ENCODE data around the gene PCSK6.
"Not testable (repeated sequence)": the region's sequence is repeated elsewhere in the genome, so short reads cannot be mapped to it uniquely, and the experiment has no call there.

The PCSK6 gene

DNA sequence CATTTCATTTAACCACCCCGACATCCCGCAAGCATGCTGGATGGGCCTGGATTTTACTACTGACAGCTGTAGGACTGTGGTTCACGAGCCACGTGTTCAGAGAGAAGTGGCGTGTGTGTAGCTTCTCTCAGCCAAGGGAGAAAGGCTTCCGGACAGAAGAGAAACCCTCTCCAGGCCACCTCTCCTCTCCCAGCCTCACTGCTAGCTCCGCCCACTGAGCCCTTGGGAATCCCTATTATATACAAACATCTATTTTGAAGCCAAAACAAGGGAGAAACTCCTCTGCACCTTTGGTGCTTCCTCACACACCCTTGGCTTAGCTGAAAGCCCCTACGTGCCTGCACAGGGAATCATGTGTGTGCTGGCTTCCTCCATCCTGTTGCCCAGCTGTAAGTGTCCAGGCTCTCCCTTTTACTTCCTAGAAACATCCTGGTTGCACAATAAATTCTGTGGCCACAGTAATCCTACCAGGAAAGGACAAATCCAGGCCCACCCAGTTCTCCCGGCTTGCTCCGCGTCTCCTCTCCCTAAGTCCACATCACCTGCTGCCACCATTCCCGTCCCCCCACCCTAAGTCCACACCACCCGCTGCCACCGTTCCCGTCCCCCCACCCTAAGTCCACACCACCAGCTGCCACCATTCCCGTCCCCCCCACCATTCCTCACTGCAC, 30.5 kb downstream of the PCSK6 start:
- DNase-seq = no peak

DNA sequence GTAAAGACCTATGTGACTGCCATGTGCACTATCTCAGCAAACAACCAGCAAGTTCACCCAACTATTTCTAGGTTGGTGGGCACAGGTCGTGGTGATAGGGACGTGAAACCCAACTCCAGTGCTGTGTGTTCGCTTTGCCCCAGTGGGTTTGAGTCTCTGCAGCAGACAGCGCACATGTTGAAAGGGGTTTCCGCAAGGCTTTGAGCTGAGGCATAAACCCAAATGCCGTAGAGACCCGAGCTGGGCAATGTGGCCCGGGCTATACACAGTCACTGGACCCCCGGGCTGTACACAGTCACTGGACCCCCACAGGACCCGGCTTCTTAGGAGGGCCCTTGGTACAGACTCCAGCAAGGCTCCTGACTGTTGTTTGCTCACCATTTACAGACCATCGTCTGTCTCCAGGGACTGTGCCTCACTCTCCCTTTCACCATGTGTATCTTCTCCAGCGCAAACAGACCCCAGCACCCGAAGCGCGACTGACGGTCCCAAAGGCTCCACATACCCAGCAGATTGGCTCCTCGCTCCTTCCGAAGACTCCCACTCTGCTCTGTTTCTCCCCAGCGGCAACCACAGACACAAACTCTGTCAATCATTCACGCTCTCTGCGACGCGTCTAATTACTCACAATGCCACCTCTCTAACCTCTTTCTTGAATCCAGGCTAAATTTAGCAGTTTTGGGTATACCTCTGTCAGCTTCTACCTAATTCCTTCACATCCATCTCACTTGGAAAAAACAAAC, 31.2 kb downstream of the PCSK6 start:
- no peak for DNase-seq

DNA sequence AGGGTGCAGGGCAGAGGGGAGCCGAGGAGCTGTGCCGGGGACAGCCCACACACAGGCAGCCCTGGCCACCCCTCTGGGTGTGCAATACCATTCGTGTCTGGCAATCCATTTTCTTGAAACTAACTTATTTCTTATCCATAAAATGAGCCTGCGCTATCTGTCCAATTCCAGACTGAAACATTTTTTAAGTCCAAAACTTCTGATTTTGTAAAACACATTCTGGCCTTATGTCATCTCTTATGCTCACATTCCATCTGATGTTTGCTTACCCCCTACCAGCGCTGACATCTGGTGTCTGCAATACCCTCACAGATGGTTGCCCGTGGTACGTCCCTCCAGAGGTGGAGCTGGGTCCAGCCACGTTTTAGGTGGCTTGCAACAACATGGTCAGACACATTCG, 31.8 kb downstream of the PCSK6 start:
- no peak for DNase-seq

DNA sequence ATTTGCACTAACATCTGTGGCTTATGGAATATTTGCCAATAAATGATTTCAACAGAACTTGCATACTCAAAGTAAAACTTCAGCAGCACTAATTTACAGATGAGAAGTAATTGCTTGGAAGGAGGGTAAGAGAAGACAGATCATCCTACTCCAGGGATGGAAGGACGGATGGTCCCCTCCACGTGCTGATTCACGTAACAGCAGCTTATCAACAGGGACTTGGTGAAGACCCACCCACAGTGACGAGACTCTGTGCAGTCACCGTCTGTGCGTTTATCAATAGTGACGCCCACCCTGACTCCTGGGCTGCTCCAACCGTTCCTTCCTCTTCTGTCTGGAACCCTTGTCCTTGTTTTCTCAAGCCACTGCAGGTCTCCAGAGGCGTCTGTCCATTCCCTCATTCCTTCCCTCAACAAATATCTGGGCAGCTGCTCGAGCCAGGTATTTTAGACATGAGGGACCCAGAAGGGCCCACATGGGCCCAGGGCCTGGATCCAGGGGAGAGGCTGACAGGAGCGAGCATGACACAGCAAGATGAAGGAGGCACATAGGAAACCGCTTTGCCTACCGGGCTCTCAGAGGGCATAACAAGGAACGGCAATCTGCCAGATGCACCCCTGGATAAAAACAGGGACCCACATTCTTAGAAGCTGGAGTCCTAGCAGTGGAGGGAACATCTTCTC, 33.3 kb downstream of the PCSK6 start:
- no peak for DNase-seq

DNA sequence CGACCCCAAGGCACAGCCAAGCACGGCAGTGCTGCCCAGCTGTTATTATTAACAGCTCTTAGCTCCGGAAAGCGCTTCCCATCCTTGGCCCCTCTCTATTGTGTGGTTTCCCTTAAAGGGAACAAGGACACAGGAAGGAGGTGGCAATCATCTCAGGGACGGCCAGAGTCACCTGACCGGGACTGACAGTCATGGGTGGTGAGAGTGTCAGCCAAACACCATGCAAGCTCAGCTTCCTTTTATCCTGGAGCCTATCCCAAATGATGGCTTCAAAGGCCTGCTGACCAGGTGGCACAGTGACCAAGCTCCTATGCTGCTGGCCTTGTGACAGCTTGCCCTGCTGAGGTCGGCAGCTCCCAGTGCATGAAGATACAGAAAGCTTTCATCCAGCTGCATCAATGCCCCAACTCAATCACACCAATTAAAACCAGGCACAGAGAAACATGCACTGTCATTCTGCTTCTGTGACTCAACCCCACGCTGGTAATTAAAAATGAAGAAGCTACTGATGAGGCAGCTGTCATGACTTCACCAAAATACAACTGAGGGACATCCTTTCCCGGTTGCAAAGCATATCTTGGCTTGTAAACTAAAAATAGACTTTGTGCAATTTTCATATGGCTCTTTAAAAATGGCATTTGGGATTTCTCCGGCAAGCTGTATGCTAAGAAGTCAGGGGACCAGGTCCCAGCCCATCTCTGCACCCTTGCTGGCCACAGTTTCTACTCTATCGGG, 34.0 kb downstream of the PCSK6 start:
- DNase-seq = peak; percentile 76

DNA sequence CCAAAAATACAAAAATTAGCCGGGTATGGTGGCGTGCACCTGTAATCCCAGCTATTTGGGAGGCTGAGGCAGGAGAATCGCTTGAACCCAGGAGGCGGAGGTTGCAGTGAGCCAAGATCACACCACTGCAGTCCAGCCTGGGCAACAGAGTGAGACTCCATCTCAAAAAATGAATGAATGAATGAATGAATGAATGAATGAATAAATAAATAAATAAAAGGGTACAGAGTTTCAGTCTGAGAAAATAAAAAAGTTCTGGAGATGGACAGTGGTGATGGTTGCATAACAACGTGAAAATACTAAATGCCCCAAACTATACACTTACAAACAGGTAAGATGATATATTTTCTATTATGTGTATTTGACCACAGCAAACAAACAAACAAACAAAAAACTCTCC, 34.7 kb downstream of the PCSK6 start:
- DNase-seq = not testable (repeated sequence)

DNA sequence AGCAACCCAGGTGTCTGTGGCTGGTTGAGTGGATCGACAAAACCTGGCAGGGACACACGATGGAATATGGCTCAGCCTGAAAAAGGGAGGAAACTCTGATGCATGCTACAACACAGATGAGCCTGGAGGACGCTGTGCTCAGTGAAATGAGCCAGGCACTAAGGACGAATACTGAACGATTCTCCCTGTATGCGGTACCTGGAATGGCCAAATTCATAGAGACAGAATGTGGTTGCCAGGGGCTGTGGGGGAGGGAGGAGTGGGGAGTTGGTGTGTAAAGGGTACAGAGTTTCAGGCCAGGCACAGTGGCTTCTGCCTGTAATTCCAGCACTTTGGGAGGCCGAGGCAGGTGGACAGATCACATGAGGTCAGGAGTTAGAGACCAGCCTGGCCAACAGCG, 35.1 kb downstream of the PCSK6 start:
- DNase-seq = no peak

DNA sequence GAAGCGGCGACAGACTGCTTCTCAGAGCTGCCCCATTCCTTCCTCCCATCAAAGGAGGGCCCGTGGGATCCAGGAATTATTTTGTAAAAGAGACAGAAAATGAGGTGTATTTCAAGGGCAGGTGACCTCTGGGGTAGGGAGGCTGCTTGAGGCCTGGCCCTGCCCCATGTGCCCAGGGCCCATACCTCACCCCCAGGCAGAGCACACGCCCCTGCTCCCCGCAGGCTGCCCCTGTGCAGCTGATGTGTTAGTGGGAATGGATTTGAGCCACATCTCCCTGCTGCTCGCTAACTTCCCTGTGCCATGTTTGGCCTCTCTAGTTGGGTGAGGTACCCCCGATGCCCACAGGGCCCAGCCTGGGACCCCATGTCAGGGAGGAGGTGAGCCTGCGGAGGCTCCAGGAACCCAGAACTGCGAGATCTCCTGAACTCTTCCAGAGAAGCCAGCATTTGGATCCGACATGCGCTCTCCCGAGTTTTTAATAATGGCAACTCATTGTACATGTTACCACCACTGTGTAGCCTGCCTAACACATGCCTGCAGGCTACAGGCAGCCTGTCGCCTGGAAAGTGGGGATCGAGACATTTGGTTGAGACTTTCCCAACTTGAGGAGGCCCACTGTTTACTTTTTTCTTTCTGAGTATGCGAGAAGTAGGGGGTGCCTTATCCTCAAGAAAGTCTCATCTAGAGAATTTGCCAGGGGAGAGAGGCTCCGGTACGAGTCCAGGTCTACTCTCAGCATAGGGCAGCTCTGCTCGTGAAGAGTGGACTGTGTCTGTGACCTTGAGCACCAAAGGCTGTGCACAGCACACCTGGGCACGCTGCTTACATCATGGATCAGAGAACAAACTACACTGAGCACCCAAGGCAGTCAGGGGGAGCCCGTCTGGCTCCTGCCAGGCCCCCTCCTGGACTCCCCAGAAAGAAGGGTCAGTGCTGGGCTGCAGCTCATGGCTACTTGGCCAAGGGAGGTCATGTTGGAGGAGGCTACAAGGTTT, 36.1 kb downstream of the PCSK6 start:
- DNase-seq = no peak

DNA sequence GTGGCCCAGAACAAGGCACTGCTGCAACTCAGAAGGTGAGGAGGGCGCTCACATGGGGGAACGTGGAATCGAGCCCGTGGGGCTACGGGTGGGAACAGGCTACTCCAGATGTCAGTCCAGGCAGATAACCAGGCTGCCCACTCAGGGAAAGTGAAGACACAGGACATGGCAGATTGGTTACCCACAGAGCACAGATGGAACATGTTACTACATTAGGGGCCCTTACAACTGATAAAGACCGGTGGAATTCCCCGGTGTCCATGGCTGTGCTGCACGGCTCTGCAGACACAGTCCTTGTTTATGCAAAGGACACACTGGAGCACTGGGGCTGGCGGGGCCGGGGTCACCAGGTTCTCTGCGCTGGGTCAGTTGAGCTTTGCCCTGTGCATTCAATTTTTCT, 36.9 kb downstream of the PCSK6 start:
- DNase-seq = no peak

DNA sequence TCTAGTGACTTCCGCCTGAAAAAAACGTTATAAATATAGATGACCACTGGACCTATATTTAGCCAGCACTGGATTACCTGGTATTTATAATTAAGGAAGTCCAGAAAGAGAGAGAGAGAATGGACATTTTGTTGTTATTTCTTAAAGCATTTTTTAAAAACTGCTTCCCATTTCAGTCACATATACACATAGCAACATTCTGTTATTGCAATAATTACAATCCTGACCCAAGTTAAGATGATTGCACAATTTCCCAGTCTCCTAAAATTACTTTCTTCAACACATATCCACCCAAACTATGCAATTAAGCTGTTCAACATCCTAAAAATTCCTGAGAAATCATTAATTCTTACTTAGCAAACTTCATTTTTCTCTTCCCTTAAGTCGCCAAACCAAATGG, 37.7 kb downstream of the PCSK6 start:
- no peak for DNase-seq

DNA sequence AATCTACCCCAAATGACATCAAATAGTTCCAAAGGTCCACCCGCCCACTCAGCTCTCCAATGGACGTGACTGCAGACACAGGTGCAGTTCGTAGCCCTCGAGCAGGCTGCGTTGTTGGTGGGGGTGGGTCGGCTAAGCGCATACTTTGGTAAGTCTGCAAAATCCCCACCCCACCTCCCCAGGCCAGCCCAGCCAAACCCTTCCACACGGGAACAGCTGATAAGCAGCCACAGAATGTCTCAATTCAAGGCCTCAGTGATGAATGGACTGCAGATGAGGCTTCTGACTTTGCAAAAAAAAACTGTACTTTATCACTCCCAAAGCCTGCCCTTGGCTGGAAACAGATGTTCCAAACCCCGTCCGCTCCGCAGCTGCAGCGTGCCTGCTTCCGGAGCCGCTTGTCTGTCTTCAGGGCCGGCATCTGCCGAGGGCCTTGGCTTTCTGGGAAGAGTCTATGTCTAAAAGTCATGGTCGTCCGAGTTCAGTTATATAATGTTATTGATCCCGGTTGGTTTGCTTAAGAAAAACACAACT, 38.2 kb downstream of the PCSK6 start:
- no peak for DNase-seq

DNA sequence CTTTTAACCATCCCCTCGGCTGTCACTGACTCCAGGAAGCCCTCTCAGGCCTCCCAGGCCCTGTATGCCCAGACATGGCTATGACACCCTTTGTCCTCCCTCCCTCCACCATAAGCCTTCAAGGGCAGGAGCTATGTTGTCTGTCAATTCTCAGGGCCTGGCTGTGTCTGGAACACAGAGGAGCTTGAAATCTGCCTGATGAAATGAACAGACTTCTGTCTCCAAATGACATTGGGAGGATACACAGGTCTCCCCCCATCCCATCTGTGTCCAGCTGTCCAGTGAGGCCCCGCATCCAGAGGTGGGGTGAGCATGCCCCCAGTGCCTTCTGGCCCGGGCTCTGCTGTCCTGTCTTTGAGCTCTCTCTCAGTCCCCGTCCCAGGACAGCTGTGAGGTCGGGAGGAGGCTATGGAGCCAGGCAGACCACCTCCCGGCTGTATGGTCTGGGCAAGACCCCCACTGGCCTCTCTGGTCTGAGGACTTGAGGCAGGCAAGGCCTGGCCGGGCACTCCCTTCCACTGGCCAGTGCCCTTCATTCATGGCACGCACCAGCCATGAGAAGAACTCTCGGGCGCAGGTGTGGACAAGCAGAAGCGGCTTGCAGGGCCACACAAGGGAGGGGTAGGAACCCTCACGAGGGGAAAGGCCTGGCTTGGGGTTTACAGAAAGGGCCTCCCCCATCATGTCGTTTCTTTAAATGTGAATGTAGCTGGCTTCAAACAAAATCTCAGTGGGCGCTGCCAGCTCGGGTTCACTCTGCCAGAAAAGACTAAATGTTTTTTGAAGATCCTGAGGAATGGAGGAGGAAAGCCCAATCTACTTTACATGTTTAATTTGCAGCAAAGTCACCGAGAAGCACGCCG, 38.9 kb downstream of the PCSK6 start:
- DNase-seq = no peak

DNA sequence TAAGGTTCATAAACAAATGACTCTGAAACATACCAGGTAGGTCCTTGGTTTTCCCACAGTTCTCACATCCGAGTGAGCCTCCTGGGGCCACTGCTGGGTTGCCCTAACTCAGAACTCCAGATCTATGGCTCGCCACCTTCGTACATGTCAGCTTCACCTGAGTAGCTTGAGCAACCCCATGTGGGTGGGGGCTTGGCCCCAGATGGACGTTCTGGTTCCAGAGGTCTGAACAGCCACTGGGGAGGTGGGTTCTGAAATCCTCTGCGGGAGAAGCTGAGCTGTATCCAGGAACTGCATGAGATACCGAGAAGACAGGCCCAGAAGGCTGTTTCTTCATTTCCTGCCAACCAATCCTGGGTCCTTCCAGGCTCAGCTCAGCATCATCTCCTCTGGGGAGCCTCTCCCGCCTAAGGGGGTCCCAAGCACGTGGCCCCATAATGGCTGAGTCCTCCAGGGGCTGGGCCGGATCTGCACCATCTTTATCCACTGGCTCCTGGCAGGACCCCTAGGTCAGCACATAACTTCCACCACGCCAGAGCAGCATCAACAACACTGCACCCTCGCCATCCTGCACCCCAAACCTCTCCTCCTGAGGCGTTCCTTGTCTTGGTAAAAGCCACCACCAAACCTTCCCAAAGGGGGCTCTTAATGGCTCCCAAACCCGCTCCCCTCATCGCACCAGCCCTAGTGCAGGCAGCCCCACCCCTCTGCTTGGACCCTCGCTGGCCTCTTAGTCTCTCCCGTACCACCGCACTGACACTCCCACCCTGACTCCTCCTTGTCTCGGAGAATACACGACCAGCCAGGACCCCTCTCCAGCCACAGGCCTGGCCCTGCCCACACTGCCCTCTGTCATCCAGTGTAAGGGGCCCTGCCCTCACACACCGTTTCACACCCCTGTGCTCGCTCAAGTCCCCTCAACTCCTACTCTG, 39.8 kb downstream of the PCSK6 start:
- DNase-seq = no peak

DNA sequence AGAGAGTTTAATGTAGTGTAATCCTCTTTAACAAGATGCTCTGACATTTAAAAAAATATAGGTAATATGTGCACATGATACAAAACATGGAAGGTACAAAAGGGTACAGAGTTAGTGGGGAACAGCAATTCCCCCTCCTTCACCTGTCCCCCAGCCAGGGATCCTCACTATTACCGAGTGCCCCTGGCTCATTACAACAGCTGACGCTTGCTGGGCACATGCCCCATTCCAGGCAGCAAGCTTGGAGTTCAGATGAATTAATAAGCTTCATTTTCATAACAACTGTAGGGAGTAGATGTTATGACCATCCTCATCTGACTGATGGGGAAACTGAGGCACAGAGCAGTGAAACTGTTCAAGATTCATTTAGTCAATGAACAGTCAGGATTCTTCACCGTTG, 41.2 kb downstream of the PCSK6 start:
- no peak for DNase-seq

DNA sequence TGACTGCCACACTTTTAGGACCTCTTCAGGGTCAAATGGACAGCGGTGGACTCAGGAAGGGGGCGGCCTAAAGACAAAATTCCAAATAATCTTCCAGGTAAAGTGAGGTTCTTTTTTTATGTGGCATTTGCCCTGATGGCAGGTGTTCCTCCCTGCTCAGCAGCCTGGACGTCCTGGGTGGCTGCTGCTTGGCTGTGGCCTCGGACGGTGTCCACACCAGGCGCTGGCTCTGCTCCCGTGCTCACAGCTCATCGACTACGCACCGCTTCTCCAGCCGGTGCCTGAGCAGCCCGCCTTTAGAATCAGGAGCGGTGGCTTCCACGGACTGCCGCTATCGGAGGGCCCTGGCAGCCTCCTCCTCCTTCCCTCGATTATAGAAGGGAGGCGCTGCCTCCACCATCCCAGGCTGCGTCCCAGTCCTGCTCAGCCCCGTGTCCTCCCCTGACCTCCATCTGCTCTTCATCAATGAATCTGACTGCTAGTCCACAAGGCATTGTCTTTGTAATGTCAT, 41.9 kb downstream of the PCSK6 start:
- no peak for DNase-seq

DNA sequence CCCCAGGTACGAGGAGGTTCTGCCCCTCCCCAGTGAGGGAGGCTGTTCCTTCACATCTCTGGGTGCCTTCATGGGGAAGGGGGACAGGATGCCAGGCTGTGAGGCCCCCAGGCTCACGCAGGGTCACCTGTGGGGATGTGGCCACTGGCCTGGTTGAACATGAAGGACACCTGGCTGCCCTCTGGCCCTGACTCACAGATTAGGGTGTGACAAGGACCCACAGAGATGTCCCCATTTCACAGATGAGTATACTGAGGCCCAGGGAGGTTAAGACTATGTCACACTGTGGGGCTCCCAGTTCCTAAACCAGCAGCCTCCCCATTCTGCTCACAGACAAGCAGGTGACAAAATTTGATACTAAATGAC, 42.4 kb downstream of the PCSK6 start:
- no peak for DNase-seq

DNA sequence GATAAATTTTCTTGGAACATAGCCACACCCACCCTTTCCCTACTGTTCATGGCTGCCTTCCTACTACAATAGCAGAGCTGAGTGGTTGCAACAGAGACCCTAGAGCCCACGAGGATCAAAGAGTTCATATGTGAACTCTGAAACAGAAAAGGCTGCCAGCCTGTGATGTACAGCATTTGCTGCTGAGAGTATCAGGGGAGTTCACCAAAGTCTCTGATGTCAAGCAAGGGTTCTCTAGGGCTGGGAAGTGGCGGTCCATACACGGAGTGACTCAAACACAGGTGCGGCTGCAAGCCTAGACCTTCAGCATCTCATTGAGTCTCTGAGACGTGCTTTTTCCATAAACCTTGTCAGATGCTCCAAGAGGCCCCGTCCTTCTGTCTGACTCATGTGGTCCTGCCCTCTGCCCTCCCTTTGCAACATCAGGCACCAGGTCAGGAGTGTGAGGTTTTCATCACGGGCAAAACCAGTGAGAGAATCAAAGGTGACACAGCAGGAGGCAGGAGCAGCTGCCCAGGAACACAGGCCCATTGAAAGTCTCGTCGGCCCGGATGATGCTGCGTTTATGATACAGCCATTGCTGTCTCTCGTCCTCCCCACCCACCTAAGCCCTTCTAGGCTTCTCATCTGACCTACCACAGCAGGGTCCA, 42.9 kb downstream of the PCSK6 start:
- DNase-seq = no peak

DNA sequence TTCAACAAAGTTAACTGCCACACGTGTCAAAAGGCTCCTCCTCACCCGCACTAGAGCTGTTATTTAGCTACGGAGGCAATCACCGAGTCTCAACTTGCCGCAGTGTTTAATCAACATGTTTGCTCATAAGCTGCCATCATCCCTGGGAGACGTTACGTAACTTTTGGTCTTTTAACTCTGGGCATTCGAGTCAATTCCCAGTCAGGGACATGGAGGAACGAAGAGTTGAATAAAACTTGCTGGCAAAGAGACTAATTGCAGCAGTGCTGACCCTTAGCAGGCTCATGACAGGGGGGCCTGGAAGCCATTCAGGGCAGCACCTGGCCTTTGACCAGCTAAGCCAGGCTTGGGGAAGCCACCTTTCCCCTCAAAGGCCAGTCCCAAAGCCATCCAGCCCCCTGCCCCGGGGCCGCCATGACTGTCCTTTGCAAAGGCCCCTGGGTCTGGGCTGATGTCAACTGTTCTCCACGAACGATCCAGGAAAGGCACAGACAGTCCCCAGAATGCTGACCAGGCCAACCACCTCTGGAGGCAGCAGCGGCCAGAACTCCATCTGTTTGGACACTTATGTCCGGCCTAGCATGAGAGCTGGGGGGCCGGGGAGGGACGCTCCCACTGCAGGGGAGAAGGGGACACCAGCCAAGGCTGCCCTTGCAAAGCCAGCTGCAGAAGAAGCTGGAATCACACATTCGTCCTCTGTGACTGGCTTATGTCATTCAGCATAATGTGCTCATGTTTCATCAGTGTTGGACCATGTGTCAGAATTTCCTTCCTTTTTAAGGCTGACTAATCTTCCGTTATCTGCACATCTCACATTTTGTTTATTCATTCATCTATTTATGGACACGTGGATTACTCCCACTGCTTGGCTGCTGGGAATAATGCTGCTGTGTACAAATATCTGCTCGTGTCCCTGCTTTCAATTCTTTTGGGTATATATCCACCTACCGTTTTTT, 43.7 kb downstream of the PCSK6 start:
- DNase-seq = no peak

Data from retina (tissue), 1 donor.